HFF-Myc (cell line): Measurements from ENCODE around the gene UBALD2.

Experiments
- DNase-seq: peaks from one replicate; pipeline ENCODE4 v3.0.0-alpha.2; 2011; ENCODE audit warnings: low read depth; ENCODE audit errors: extremely low read depth
- H3K4me3 ChIP-seq: replicated peaks from 2 replicates; pipeline ENCODE4 v1.5.1; 2011; ENCODE audit warnings: low read depth, mild to moderate bottlenecking, control low read depth, low read length
- CTCF ChIP-seq: IDR thresholded peaks from 2 replicates; pipeline ENCODE4 v1.5.1; 2012; ENCODE audit warnings: mild to moderate bottlenecking, low read depth, low read length, control low read depth; ENCODE audit errors: missing control alignments

The UBALD2 gene

GRCh38 chr17:76276461-76277299 is 11.5 kb downstream of the UBALD2 start:
- no peak for TF ChIP-seq CTCF
- no peak for DNase-seq
- no peak overlapping the region for H3K4me3 ChIP-seq

- no peak overlapping the region for H3K4me3 ChIP-seq
- no peak for DNase-seq
- TF ChIP-seq CTCF, result no peak
Observed at GRCh38 chr17:76277300-76278267, 12.4 kb downstream of the UBALD2 start.

GRCh38 chr17:76278268-76278908 is 13.2 kb downstream of the UBALD2 start:
- no peak for DNase-seq
- H3K4me3 ChIP-seq, result no peak overlapping the region
- no peak for TF ChIP-seq CTCF

GRCh38 chr17:76278952-76279741 is 14.0 kb downstream of the UBALD2 start:
- H3K4me3 ChIP-seq, result no peak overlapping the region
- DNase-seq, result peak; percentile 41
- TF ChIP-seq CTCF, result peak; percentile 96

GRCh38 chr17:76279742-76280287 is 14.7 kb downstream of the UBALD2 start:
- DNase-seq, result no peak
- H3K4me3 ChIP-seq, result no peak overlapping the region
- no peak for TF ChIP-seq CTCF
